ACC112 (cell line): ENCODE measurements around the gene COL23A1.
"Not testable (repeated sequence)": the region's sequence is repeated elsewhere in the genome, so short reads cannot be mapped to it uniquely, and the experiment has no call there.

ENCODE experiments used
- H2AFZ ChIP-seq: fragments of 200-600 bp; sonication (generic); one replicate; pipeline ENCODE4 v1.6.0; 2017; ENCODE audit warnings: antibody characterized with exemption, low read length; ENCODE audit not compliant: unreplicated experiment
- H3K27ac ChIP-seq: fragments of 200-600 bp; sonication (generic); 2 replicates; pipeline ENCODE4 v1.5.1; 2014; ENCODE audit warnings: low read depth, mild to moderate bottlenecking, antibody characterized with exemption, low read length, moderate library complexity
- H3K27me3 ChIP-seq: fragments of 200-600 bp; sonication (generic); 2 replicates; pipeline ENCODE4 v1.6.1; 2014; ENCODE audit warnings: mild to moderate bottlenecking, antibody characterized with exemption, low read length, moderate library complexity, mixed read lengths; ENCODE audit not compliant: insufficient read depth
- H3K36me3 ChIP-seq: fragments of 200-600 bp; sonication (generic); 2 replicates; pipeline ENCODE4 v1.6.1; 2016; ENCODE audit warnings: mild to moderate bottlenecking, antibody characterized with exemption, low read length, moderate library complexity, mixed read lengths; ENCODE audit not compliant: insufficient read depth
- H3K4me1 ChIP-seq: fragments of 200-600 bp; sonication (generic); one replicate; pipeline ENCODE4 v1.6.1; 2016; ENCODE audit warnings: low read length, mixed read lengths; ENCODE audit not compliant: insufficient read depth, unreplicated experiment, control insufficient read depth
- H3K4me3 ChIP-seq: fragments of 200-600 bp; sonication (generic); 2 replicates; pipeline ENCODE4 v1.5.1; 2014; ENCODE audit warnings: mild to moderate bottlenecking, low read depth, low read length
- H3K79me2 ChIP-seq: fragments of 200-600 bp; sonication (generic); one replicate; pipeline ENCODE4 v1.6.0; 2016; ENCODE audit warnings: low read length; ENCODE audit not compliant: control insufficient read depth, unreplicated experiment, insufficient read depth

Gene COL23A1

DNA sequence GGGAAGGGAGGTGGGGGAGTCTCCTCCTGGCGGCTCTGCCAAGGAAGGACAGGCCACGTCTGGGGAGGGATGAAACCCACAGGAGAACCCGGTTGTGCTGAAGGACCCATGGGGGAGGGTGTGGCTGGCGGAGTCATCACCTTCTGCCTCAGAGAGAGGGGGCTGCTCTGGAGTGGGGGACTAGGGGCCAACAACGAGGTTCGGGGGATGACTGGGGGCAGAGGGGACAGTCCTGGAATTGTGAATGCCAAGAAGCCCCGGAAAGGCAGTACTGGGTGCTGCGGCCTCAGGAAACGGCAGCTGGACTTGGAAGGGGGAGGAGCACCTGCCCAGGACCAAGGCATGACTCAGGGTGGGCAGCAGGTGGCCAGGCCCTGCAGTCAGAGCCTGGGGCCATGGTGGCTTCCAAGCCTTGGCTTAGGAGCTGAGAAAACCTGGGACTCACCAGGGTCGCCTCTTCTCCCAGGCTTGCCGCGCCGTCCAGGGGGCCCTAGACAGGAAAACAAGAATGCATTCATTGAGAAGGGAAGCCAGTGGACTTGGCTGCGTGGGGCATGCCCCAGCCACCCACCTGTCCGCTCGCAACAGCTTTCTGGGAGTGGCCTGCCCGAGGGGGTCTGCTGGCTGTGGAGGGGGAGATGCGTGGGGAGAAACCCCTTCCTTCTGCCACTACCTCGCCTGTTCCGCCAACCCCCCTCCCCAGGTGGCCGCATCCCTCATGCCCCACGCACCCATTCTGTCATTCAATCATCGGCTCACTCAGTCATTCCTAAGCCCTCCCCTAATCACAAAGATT lies 283.6 kb downstream of the COL23A1 start:
- Histone ChIP-seq H3K79me2 (no peaks in the 10 kb centered on the region), H3K36me3 (no peaks in the 10 kb centered on the region), H2AFZ (no peak overlapping the region), H3K4me3 (no peak overlapping the region), H3K4me1 (no peaks in the 10 kb centered on the region), H3K27ac (no peak overlapping the region), H3K27me3 (no peaks in the 10 kb centered on the region)

- Histone ChIP-seq H3K79me2 (no peaks in the 10 kb centered on the region), H3K4me1 (no peaks in the 10 kb centered on the region), H3K4me3 (no peak overlapping the region), H3K36me3 (no peaks in the 10 kb centered on the region), H3K27ac (no peak overlapping the region), H3K27me3 (no peaks in the 10 kb centered on the region; the same call in 1 of the 2 replicates), H2AFZ (no peak overlapping the region)
These were observed 284.4 kb downstream of the COL23A1 start for GRCh38 chr5:178305801-178306200.

- Histone ChIP-seq H3K27ac (no peak overlapping the region), H3K36me3 (no peaks in the 10 kb centered on the region), H3K79me2 (no peaks in the 10 kb centered on the region), H2AFZ (no peak overlapping the region), H3K4me3 (no peak overlapping the region), H3K4me1 (no peaks in the 10 kb centered on the region), H3K27me3 (no peaks in the 10 kb centered on the region; the same call in 1 of the 2 replicates)
These were observed 285.2 kb downstream of the COL23A1 start for GRCh38 chr5:178304761-178305645.

DNA sequence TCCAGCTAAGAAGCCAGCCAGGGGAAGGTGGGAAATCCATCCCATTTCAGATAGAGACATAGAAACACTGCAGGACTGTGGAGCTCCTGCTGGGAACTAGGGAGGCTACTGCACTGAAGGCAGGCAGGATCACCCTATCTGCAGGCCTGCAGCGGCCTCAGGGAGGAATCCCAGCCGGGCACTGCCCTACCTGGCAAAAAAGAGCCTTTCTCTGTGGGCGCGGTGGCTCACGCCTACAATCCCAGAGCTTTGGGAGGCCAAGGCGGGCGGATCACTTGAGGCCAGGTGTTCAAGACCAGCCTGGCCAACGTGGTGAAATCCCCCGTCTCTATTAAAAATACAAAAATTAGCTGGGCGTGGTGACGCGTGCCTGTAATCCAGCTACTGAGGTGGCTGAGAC lies 286.2 kb downstream of the COL23A1 start:
- H3K27ac ChIP-seq = no peak overlapping the region
- H3K27me3 ChIP-seq = peaks cover 4% of the 10 kb centered on the region; the same call in 1 of the 2 replicates
- no peak overlapping the region for H2AFZ ChIP-seq
- H3K36me3 ChIP-seq = no peaks in the 10 kb centered on the region
- no peak overlapping the region for H3K4me3 ChIP-seq
- no peaks in the 10 kb centered on the region for H3K79me2 ChIP-seq
- H3K4me1 ChIP-seq = no peaks in the 10 kb centered on the region

DNA sequence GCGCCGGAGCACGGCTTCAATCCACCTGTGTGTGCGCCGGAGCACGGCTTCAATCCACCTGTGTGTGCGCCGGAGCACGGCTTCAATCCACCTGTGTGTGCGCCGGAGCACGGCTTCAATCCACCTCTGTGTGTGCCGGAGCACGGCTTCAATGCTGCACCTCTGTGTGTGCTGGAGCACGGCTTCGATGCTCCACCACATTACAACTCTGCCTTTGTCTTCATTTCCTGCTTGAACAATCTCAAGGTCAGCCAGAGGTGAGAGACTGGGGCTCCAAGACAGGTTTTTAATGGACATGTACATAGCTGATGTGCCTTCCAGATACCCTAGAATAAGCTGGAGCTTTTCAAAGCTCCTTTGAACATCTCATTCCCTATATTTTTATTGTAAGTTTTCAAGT lies 287.9 kb downstream of the COL23A1 start:
- H3K4me3 ChIP-seq, H3K27me3 ChIP-seq, H2AFZ ChIP-seq, H3K4me1 ChIP-seq, H3K27ac ChIP-seq, H3K36me3 ChIP-seq, H3K79me2 ChIP-seq: not testable (repeated sequence)

DNA sequence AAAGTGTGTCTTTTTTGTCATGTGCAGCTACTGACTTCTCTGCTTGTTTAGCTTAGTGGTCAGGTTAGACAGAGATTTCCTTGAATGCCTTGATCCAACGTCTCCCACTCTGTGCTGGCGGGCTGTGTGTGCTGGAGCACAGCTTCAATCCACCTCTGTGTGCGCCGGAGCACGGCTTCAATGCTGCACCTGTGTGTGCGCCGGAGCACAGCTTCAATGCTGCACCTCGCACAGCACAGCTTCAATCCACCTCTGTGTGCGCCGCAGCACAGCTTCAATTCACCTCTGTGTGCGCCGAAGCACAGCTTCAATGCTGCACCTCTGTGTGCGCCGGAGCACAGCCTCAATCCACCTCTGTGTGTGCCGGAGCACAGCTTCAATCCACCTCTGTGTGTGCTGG lies 288.6 kb downstream of the COL23A1 start:
- Histone ChIP-seq H3K79me2 (no peaks in the 10 kb centered on the region), H3K4me1 (no peaks in the 10 kb centered on the region), H3K36me3 (no peaks in the 10 kb centered on the region), H2AFZ (no peak overlapping the region), H3K4me3 (no peak overlapping the region), H3K27me3 (peaks cover 6% of the 10 kb centered on the region; the same call in 1 of the 2 replicates), H3K27ac (no peak overlapping the region)

- Histone ChIP-seq H3K36me3 (no peaks in the 10 kb centered on the region), H3K79me2 (no peaks in the 10 kb centered on the region), H2AFZ (no peak overlapping the region), H3K27ac (no peak overlapping the region), H3K27me3 (peaks cover 6% of the 10 kb centered on the region; the same call in 1 of the 2 replicates), H3K4me1 (no peaks in the 10 kb centered on the region), H3K4me3 (no peak overlapping the region)
These were observed 291.8 kb downstream of the COL23A1 start for GRCh38 chr5:178298283-178298807.

DNA sequence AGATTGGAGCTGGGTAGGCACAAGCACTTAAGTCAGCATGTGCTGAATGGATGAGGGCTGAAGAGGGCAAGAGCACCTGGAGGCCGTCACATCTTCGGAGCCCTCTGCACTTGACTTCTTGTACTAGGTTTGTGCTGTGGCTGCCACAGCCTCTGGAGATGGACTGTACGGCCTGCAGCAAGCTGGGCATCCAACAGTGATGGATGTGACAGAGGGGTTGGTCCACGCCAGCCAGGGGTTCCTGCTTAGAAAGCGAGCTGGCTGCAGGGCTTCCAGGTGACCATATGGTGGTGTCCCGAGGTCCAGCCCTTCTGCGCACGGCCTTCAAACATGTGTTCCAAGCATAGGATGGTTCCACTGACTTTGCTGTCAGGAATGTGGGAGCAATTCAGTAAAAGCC lies 292.4 kb downstream of the COL23A1 start:
- no peak overlapping the region for H3K4me3 ChIP-seq
- no peak overlapping the region for H2AFZ ChIP-seq
- no peaks in the 10 kb centered on the region for H3K79me2 ChIP-seq
- no peaks in the 10 kb centered on the region for H3K4me1 ChIP-seq
- no peaks in the 10 kb centered on the region for H3K36me3 ChIP-seq
- H3K27me3 ChIP-seq = peaks cover 6% of the 10 kb centered on the region; the same call in 1 of the 2 replicates
- no peak overlapping the region for H3K27ac ChIP-seq

DNA sequence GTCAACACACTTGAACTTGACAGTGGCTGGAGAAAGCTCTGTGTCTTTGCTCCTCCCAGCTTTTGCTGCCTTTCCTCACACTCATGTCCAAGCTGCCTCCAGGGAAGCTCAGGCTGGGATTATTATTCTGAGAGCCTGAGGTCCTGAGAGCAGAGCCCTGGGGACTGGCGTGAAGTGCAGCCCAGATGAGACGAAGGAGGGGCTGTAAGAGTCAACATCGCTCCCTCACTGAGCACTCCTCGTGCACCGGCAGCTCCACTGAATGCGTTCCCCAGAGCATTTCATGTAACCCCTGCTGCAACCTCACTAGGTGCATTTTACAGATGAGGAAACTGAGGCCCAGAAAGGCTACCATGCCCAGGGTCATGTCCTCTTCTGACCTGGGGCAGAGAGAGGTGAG lies 294.1 kb downstream of the COL23A1 start:
- no peak overlapping the region for H2AFZ ChIP-seq
- no peak overlapping the region for H3K4me3 ChIP-seq
- H3K27ac ChIP-seq = no peak overlapping the region
- no peaks in the 10 kb centered on the region for H3K36me3 ChIP-seq
- peaks cover 11% of the 10 kb centered on the region for H3K27me3 ChIP-seq
- no peaks in the 10 kb centered on the region for H3K79me2 ChIP-seq
- no peaks in the 10 kb centered on the region for H3K4me1 ChIP-seq

GRCh38 chr5:178295589-178295988 lies 294.6 kb downstream of the COL23A1 start:
- H3K27me3 ChIP-seq = peaks cover 16% of the 10 kb centered on the region

More at GRCh38 chr5:178295589-178295988, 294.6 kb downstream of the COL23A1 start:
- H3K4me3 ChIP-seq = no peak overlapping the region
- no peaks in the 10 kb centered on the region for H3K36me3 ChIP-seq
- no peak overlapping the region for H2AFZ ChIP-seq
- no peaks in the 10 kb centered on the region for H3K79me2 ChIP-seq
- H3K4me1 ChIP-seq = no peaks in the 10 kb centered on the region
- no peak overlapping the region for H3K27ac ChIP-seq
